Skeletal muscle cell (primary cell): Measurements from ENCODE around the gene CELSR1.

Experiments used
- DNase-seq: peaks from one replicate; pipeline ENCODE4 v3.0.0-alpha.2; 2010; ENCODE audit warnings: low read depth
- H3K4me3 ChIP-seq: 2 replicates; pipeline ENCODE4 v1.5.1; 2011; ENCODE audit warnings: low read depth, mild to moderate bottlenecking, control low read depth, low read length, moderate library complexity

The CELSR1 gene

GRCh38 chr22:46365166-46365624 is 172.2 kb downstream of the CELSR1 start:
- no peak overlapping the region for H3K4me3 ChIP-seq
- no peak for DNase-seq

GRCh38 chr22:46364341-46365165 is 172.9 kb downstream of the CELSR1 start:
- DNase-seq, result no peak
- H3K4me3 ChIP-seq, result no peak overlapping the region

GRCh38 chr22:46363611-46364321 is 173.7 kb downstream of the CELSR1 start:
- no peak for DNase-seq
- H3K4me3 ChIP-seq, result no peak overlapping the region

- no peak overlapping the region for H3K4me3 ChIP-seq
- no peak for DNase-seq
Observed at GRCh38 chr22:46362934-46363515, 174.4 kb downstream of the CELSR1 start.

- H3K4me3 ChIP-seq, result no peak overlapping the region
- DNase-seq, result peak; percentile 4
Observed at GRCh38 chr22:46362203-46362933, 175.1 kb downstream of the CELSR1 start.

- no peak overlapping the region for H3K4me3 ChIP-seq
- no peak for DNase-seq
Observed at GRCh38 chr22:46361826-46362202, 175.6 kb downstream of the CELSR1 start.

GRCh38 chr22:46360891-46361290 is 176.5 kb downstream of the CELSR1 start:
- no peak overlapping the region for H3K4me3 ChIP-seq
- DNase-seq, result no peak

- H3K4me3 ChIP-seq, result no peak overlapping the region
- no peak for DNase-seq
Observed at GRCh38 chr22:46360097-46360496, 177.3 kb downstream of the CELSR1 start.

- DNase-seq, result no peak
Observed at GRCh38 chr22:46359362-46359761, 178.1 kb downstream of the CELSR1 start.

GRCh38 chr22:46358766-46359165 is 178.7 kb downstream of the CELSR1 start:
- no peak for DNase-seq
- no peak overlapping the region for H3K4me3 ChIP-seq

More at GRCh38 chr22:46359362-46359761, 178.1 kb downstream of the CELSR1 start:
- no peak overlapping the region for H3K4me3 ChIP-seq

GRCh38 chr22:46357711-46358520 is 179.5 kb downstream of the CELSR1 start:
- no peak for DNase-seq
- H3K4me3 ChIP-seq, result no peak overlapping the region

GRCh38 chr22:46356496-46357480 is 180.6 kb downstream of the CELSR1 start:
- no peak for DNase-seq
- no peak overlapping the region for H3K4me3 ChIP-seq

- H3K4me3 ChIP-seq, result no peak overlapping the region
Observed at GRCh38 chr22:46355996-46356471, 181.4 kb downstream of the CELSR1 start.

GRCh38 chr22:46355369-46355995 is 181.9 kb downstream of the CELSR1 start:
- DNase-seq, result no peak
- H3K4me3 ChIP-seq, result no peak overlapping the region

More at GRCh38 chr22:46355996-46356471, 181.4 kb downstream of the CELSR1 start:
- no peak for DNase-seq

- DNase-seq, result no peak
- no peak overlapping the region for H3K4me3 ChIP-seq
Observed at GRCh38 chr22:46354993-46355305, 182.5 kb downstream of the CELSR1 start.

GRCh38 chr22:46354176-46354992 is 183.0 kb downstream of the CELSR1 start:
- H3K4me3 ChIP-seq, result no peak overlapping the region
- DNase-seq, result no peak
